B cell (primary cell): ENCODE data around the gene RSU1.

ENCODE experiments used
- EZH2 ChIP-seq: IDR thresholded peaks from 2 replicates; pipeline ENCODE4 v1.6.1; 2012; ENCODE audit warnings: borderline replicate concordance, low read depth, mild to moderate bottlenecking, moderate library complexity, low read length; ENCODE audit not compliant: insufficient read depth, poor library complexity, severe bottlenecking
- TF ChIP-seq, protein P1 (sequence below): fragments of 200-600 bp; IDR thresholded peaks from one replicate; pipeline ENCODE4 v1.8.0; 2022; ENCODE audit warnings: antibody characterized with exemption, mild to moderate bottlenecking

DNA sequence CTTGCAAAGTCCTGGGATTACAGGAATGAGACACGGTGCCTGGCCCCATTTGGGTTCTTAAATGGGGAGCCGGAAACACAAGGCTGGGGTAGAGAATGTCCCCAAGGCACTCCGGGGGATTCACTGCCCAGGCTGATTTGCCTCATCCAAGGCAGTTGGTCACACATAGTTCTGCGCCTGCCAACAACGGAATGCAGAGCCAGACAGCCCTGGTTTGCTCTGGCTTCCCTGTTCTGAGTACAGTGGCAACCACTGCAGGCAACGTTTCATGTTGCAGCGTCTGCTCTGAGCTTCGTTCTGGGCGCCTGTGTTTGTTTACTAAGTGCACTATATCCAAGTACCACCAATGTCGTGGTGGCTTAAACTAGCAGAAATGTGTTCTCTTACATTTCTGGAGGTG is 233.8 kb downstream of the RSU1 start:
- TF ChIP-seq, protein P1, sequence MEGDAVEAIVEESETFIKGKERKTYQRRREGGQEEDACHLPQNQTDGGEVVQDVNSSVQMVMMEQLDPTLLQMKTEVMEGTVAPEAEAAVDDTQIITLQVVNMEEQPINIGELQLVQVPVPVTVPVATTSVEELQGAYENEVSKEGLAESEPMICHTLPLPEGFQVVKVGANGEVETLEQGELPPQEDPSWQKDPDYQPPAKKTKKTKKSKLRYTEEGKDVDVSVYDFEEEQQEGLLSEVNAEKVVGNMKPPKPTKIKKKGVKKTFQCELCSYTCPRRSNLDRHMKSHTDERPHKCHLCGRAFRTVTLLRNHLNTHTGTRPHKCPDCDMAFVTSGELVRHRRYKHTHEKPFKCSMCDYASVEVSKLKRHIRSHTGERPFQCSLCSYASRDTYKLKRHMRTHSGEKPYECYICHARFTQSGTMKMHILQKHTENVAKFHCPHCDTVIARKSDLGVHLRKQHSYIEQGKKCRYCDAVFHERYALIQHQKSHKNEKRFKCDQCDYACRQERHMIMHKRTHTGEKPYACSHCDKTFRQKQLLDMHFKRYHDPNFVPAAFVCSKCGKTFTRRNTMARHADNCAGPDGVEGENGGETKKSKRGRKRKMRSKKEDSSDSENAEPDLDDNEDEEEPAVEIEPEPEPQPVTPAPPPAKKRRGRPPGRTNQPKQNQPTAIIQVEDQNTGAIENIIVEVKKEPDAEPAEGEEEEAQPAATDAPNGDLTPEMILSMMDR, result no peak
- TF ChIP-seq EZH2, result no peak
